ENCODE measurements around the gene FLNB. TPM values are rescaled to one million over a fixed set of nuclear protein-coding genes. Genes with fewer than 3 reads are reported as not detected.
A peak's percentile ranks its signal among the peaks of the same experiment; 100 is the strongest.

FLNB gene
- total RNA-seq, 1 donor from 2014 or later, result 72.9 TPM

DNA sequence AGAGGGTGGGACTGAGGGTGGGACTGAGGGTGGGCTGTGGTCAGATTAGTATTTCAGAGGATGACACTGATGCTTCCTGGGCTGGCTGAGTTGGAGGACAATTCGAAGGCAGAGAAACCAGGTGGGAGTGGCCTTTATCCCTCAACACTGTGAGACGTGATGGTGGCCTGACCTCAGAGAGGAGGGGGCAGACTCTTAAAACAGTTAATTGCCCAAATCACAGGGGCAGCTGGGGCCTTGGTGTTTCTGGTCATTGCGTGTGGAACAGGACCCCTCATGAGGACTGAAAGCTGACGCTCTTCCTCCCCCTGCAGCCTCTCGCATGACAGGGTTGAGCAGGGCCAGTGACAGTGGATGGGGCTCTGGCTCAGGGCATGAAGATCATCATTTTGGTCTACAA, 183.8 kb downstream of the FLNB start:
- TF ChIP-seq CTCF (IDR thresholded peaks at IDR 0.05), result no peak
- Mint-ChIP-seq H3K4me1 (ENCODE audit: unreplicated experiment) (peaks cover 10% of the 10 kb centered on the region), H3K9me3 (ENCODE audit: unreplicated experiment) (no peaks in the 10 kb centered on the region), H3K36me3 (ENCODE audit: unreplicated experiment) (no peaks in the 10 kb centered on the region), H3K27ac (ENCODE audit: unreplicated experiment) (no peak overlapping the region), H3K4me3 (ENCODE audit: unreplicated experiment) (no peak overlapping the region), H3K27me3 (ENCODE audit: unreplicated experiment) (no peaks in the 10 kb centered on the region)
- no peak for DNase-seq (ENCODE audit: extremely low spot score, unreplicated experiment)

GRCh38 chr3:58193682-58194407, 185.6 kb downstream of the FLNB start:
- Mint-ChIP-seq H3K27ac (ENCODE audit: unreplicated experiment) (no peak overlapping the region), H3K4me1 (ENCODE audit: unreplicated experiment) (peaks cover 14% of the 10 kb centered on the region), H3K9me3 (ENCODE audit: unreplicated experiment) (no peaks in the 10 kb centered on the region), H3K27me3 (ENCODE audit: unreplicated experiment) (no peaks in the 10 kb centered on the region), H3K4me3 (ENCODE audit: unreplicated experiment) (no peak overlapping the region), H3K36me3 (ENCODE audit: unreplicated experiment) (no peaks in the 10 kb centered on the region)
- no peak for TF ChIP-seq CTCF (IDR thresholded peaks at IDR 0.05)
- DNase-seq (ENCODE audit: extremely low spot score, unreplicated experiment), result no peak

GRCh38 chr3:58197588-58197987, 189.4 kb downstream of the FLNB start:
- peaks cover 4% of the 10 kb centered on the region for H3K9me3 Mint-ChIP-seq (ENCODE audit: unreplicated experiment)
- no peak for DNase-seq (ENCODE audit: extremely low spot score, unreplicated experiment)
- no peak for TF ChIP-seq CTCF (IDR thresholded peaks at IDR 0.05)
- H3K27me3 Mint-ChIP-seq (ENCODE audit: unreplicated experiment), result no peaks in the 10 kb centered on the region
- H3K36me3 Mint-ChIP-seq (ENCODE audit: unreplicated experiment), result no peaks in the 10 kb centered on the region
- no peak overlapping the region for H3K4me3 Mint-ChIP-seq (ENCODE audit: unreplicated experiment)
- H3K4me1 Mint-ChIP-seq (ENCODE audit: unreplicated experiment), result peaks cover 32% of the 10 kb centered on the region
- H3K27ac Mint-ChIP-seq (ENCODE audit: unreplicated experiment), result no peak overlapping the region

GRCh38 chr3:58198362-58198761, 190.1 kb downstream of the FLNB start:
- no peak overlapping the region for H3K4me3 Mint-ChIP-seq (ENCODE audit: unreplicated experiment)
- H3K27me3 Mint-ChIP-seq (ENCODE audit: unreplicated experiment), result no peaks in the 10 kb centered on the region
- H3K4me1 Mint-ChIP-seq (ENCODE audit: unreplicated experiment), result peaks cover 32% of the 10 kb centered on the region
- H3K9me3 Mint-ChIP-seq (ENCODE audit: unreplicated experiment), result peaks cover 4% of the 10 kb centered on the region
- peak overlapping the region; percentile 72 for H3K27ac Mint-ChIP-seq (ENCODE audit: unreplicated experiment)
- DNase-seq (ENCODE audit: extremely low spot score, unreplicated experiment), result no peak
- no peak for TF ChIP-seq CTCF (IDR thresholded peaks at IDR 0.05)
- H3K36me3 Mint-ChIP-seq (ENCODE audit: unreplicated experiment), result no peaks in the 10 kb centered on the region

- H3K4me3 Mint-ChIP-seq (ENCODE audit: unreplicated experiment), result no peak overlapping the region
- TF ChIP-seq CTCF (IDR thresholded peaks at IDR 0.05), result no peak
Observed at GRCh38 chr3:58198804-58199203, 190.6 kb downstream of the FLNB start.

More at GRCh38 chr3:58198804-58199203, 190.6 kb downstream of the FLNB start:
- H3K27ac Mint-ChIP-seq (ENCODE audit: unreplicated experiment), result peak overlapping the region; percentile 72
- no peak for DNase-seq (ENCODE audit: extremely low spot score, unreplicated experiment)
- no peaks in the 10 kb centered on the region for H3K27me3 Mint-ChIP-seq (ENCODE audit: unreplicated experiment)
- peaks cover 32% of the 10 kb centered on the region for H3K4me1 Mint-ChIP-seq (ENCODE audit: unreplicated experiment)
- peaks cover 4% of the 10 kb centered on the region for H3K9me3 Mint-ChIP-seq (ENCODE audit: unreplicated experiment)
- no peaks in the 10 kb centered on the region for H3K36me3 Mint-ChIP-seq (ENCODE audit: unreplicated experiment)
